Skeletal muscle tissue (tissue), 4 donors: ENCODE data around the gene CCNT1. TPM values are rescaled to one million over a fixed set of nuclear protein-coding genes. Genes with fewer than 3 reads are reported as not detected.
"Not testable (repeated sequence)": the region's sequence is repeated elsewhere in the genome, so short reads cannot be mapped to it uniquely, and the experiment has no call there.

ENCODE experiments used
- H3K27ac ChIP-seq: one replicate; pipeline ENCODE4 v1.7.0; 2013; ENCODE audit warnings: mild to moderate bottlenecking, low read depth, low read length, inconsistent platforms
- H3K27me3 ChIP-seq, 3 donors: one replicate each; pipeline ENCODE4 v1.7.0; 2013; ENCODE audit warnings: low read length in 3 of 3; ENCODE audit not compliant: control insufficient read depth in 3 of 3, insufficient read depth in 3 of 3
- H3K36me3 ChIP-seq, 3 donors: one replicate each; pipeline ENCODE4 v1.7.0; 2013; ENCODE audit warnings: low read length in 3 of 3; ENCODE audit not compliant: control insufficient read depth in 3 of 3, insufficient read depth in 3 of 3
- H3K4me1 ChIP-seq, 3 donors: one replicate each; pipeline ENCODE4 v1.7.0; 2013; ENCODE audit warnings: low read length in 3 of 3, mild to moderate bottlenecking in 3 of 3; ENCODE audit not compliant: control insufficient read depth in 3 of 3, insufficient read depth in 3 of 3
- H3K4me3 ChIP-seq, 3 donors: one replicate each; pipeline ENCODE4 v1.7.0; 2013; ENCODE audit warnings: low read length in 3 of 3
- H3K9ac ChIP-seq, 3 donors: one replicate each; pipeline ENCODE4 v1.7.0; 2013; ENCODE audit warnings: low read length in 3 of 3, mild to moderate bottlenecking in 3 of 3, moderate library complexity in 2 of 3, low read depth in 1 of 3
- H3K9me3 ChIP-seq, 3 donors: one replicate each; pipeline ENCODE4 v1.7.0; 2013; ENCODE audit warnings: low read length in 3 of 3; ENCODE audit not compliant: control insufficient read depth in 3 of 3
- total RNA-seq: library from RNA; depleted of rRNA; stranded (reverse); fragments of >200 nt; gene quantifications from one replicate; pipeline ENCODE4 v1.2.3, GENCODE V29; 2014
- donor health status: Osteomylitis.

The CCNT1 gene
- total RNA-seq, 1 donor from 2014 or later, result 27.7 TPM

DNA sequence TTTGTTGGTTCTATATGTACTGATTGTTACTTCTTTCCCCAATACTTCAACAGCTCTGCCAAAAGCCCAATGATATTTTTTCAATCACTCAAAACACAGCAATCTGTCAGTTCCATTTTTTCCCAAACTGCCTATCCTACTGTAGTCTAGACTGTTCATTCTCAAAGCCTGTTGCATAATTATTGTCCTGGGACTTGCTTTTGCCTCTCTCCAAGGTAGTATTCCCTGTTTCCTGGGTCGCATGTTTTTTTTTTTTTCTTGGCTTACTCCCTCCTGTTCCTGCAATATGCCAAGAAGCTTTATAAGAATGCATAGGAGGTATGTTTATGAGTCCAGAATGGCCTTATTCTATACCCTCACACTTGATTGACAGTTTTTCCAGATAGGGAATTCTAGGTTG is 19.9 kb upstream of the CCNT1 start:
- Histone ChIP-seq H3K27me3 (peaks cover 0 to 6% (median 6%) of the 10 kb centered on the region in 3 donors), H3K36me3 (no peaks in the 10 kb centered on the region), H3K4me1 (no peaks in the 10 kb centered on the region), H3K9me3 (no peaks in the 10 kb centered on the region), H3K27ac (no peak overlapping the region), H3K4me3 (no peak overlapping the region), H3K9ac (no peak overlapping the region)

- H3K27me3 ChIP-seq, result no peaks in the 10 kb centered on the region
- no peak overlapping the region for H3K4me3 ChIP-seq
- H3K36me3 ChIP-seq, result no peaks in the 10 kb centered on the region
- H3K4me1 ChIP-seq, result no peaks in the 10 kb centered on the region
- no peak overlapping the region for H3K27ac ChIP-seq
- H3K9me3 ChIP-seq, result no peaks in the 10 kb centered on the region
- no peak overlapping the region for H3K9ac ChIP-seq
Measured at GRCh38 chr12:48728807-48729206, 12.3 kb upstream of the CCNT1 start.

- not testable (repeated sequence) for H3K9me3 ChIP-seq, H3K4me3 ChIP-seq, H3K27me3 ChIP-seq, H3K9ac ChIP-seq, H3K27ac ChIP-seq, H3K4me1 ChIP-seq, H3K36me3 ChIP-seq
Measured at GRCh38 chr12:48720737-48721136, 4.2 kb upstream of the CCNT1 start.

- not testable (repeated sequence) for H3K36me3 ChIP-seq, H3K27me3 ChIP-seq
Measured at GRCh38 chr12:48720171-48720570, 3.7 kb upstream of the CCNT1 start.

DNA sequence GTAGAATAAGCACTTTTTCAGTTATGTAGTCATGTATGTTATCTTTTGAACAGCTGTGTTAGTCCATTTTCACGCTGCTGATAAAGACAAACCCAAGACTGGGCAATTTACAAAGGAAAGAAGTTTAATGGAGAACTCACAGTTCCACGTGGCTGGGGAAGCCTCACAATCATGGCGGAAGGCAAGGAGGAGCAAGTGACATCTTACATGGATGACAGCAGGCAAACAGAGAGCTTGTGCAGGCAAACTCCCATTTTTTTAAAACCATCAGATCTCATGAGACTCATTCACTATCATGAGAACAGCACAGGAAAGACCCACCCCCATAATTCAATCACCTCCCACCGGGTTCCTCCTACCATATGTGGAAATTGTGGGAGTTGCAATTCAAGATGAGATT is 2.5 kb upstream of the CCNT1 start:
- not testable (repeated sequence) for H3K9me3 ChIP-seq, H3K27me3 ChIP-seq, H3K36me3 ChIP-seq, H3K27ac ChIP-seq, H3K9ac ChIP-seq, H3K4me3 ChIP-seq
- H3K4me1 ChIP-seq, result peaks cover 19 to 24% (median 21%) of the 10 kb centered on the region in 3 donors

More at GRCh38 chr12:48720171-48720570, 3.7 kb upstream of the CCNT1 start:
- H3K4me3 ChIP-seq, H3K9me3 ChIP-seq, H3K27ac ChIP-seq, H3K9ac ChIP-seq: not testable (repeated sequence)
- peaks cover 8 to 14% (median 10%) of the 10 kb centered on the region in 3 donors for H3K4me1 ChIP-seq

DNA sequence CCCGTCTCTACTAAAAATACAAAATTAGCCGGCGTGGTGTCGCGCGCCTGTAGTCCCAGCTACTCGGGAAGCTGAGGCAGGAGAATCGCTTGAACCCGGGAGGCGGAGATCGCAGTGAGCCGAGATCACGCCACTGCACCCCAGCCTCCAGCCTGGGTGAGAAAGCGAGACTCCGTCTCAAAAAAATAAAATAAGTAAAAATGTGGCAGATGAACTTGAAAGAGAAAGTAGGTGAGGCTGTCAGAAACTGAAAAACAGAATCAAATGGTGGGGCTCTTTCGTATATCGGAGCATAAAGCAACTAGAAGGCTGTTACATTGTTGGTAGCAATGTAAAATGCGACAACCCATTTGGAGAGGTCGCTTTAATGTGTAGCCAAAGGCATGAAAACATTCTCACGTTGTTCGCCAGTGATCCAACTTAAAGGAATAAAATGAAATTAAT is 767 bp upstream of the CCNT1 start:
- H3K9ac ChIP-seq, result peak overlapping the region; percentile 71 to 99 (median 79)
- peak overlapping the region; percentile 90 for H3K27ac ChIP-seq
- no peaks in the 10 kb centered on the region for H3K27me3 ChIP-seq
- peaks cover 27 to 31% (median 27%) of the 10 kb centered on the region in 3 donors for H3K4me1 ChIP-seq
- H3K9me3 ChIP-seq, result no peaks in the 10 kb centered on the region
- H3K4me3 ChIP-seq, result peak overlapping the region; percentile 78 to 83 (median 80)
- peaks cover 0 to 6% (median 6%) of the 10 kb centered on the region in 3 donors for H3K36me3 ChIP-seq

DNA sequence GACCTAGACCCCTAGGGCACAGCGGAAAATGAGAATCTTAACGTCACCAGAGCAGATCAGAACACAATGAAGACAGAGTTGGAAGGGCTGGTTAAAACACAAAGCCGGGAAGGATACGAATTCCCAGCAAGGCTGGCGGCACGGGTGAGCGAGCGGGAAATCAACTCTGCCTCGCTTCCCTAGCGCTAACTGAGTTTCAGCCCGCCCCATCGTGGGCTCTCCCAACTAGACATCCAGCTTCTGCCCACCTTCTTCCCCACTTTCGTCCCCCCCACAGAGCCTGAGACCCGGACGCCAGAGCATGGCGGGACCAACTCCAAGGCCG is 377 bp downstream of the CCNT1 start:
- peak overlapping the region; percentile 91 to 99 (median 99) for H3K9ac ChIP-seq
- H3K4me3 ChIP-seq, result peak overlapping the region; percentile 83 to 99 (median 97)
- H3K9me3 ChIP-seq, result no peaks in the 10 kb centered on the region
- peak overlapping the region; percentile 90 for H3K27ac ChIP-seq
- peaks cover 27 to 31% (median 27%) of the 10 kb centered on the region in 3 donors for H3K4me1 ChIP-seq
- H3K27me3 ChIP-seq, result no peaks in the 10 kb centered on the region
- peaks cover 0 to 10% (median 9%) of the 10 kb centered on the region in 3 donors for H3K36me3 ChIP-seq

DNA sequence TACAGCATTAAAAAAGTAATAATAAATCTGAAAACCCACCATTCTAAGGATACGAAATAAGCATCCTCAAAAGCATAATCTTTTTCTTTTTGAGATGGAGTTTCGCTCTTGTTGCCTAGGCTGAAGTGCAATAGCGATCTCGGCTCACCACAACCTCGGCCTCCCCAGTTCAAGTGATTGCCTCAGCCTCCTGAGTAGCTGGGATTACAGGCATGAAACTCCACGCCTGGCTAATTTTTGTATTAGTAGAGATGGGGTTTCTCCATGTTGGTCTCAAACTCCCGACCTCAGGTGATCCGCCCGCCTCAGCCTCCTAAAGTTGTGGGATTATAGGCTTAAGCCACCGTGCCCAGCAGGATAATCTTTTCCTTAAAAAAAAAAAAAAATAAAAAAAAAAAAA is 4.3 kb downstream of the CCNT1 start:
- Histone ChIP-seq H3K36me3 (peaks cover 7 to 14% (median 9%) of the 10 kb centered on the region in 3 donors), H3K27me3 (no peaks in the 10 kb centered on the region), H3K9me3 (no peaks in the 10 kb centered on the region), H3K27ac (no peak overlapping the region), H3K4me1 (peaks cover 27 to 36% (median 27%) of the 10 kb centered on the region in 3 donors), H3K4me3 (no peak overlapping the region), H3K9ac (no peak overlapping the region)

DNA sequence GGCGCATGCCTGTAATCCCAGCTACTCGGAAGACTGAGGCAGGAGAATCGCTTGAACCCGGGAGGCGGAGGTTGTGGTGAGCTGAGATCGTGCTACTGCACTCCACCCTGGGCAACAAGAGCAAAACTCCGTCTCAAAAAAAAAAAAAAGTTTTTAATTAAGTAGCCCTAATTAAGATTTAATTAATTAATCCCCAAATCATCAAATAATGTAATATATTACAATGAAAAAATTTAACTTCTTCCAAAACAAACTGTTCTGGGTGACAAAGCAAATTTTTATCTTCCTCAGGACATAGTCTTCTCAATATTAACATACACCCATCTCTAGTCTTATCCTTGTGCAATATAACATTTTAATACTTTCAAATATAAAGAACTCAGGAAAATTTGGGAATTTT is 17.7 kb downstream of the CCNT1 start:
- H3K9ac ChIP-seq, H3K27ac ChIP-seq, H3K4me3 ChIP-seq, H3K9me3 ChIP-seq, H3K27me3 ChIP-seq, H3K4me1 ChIP-seq: not testable (repeated sequence)
- H3K36me3 ChIP-seq, result peaks cover 6 to 25% (median 22%) of the 10 kb centered on the region in 3 donors

DNA sequence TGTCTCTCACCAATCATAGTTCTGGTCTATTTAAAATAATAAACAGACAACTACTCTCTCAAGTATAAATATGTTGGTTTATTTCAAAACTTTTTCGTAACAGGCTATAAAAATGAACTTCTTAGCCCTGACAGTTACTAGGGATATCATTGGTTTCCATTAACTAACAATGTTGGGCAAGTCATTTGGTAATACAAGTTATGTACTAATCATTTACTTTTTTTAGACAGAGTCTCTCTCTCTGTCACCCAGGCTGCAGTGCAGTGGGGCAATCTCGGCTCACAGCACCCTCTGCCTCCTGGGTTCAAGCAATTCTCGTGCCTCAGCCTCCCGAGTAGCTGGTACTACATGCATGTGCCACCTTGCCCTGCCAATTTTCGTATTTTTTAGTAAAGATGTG is 19.9 kb downstream of the CCNT1 start:
- Histone ChIP-seq H3K27ac (no peak overlapping the region), H3K9me3 (no peaks in the 10 kb centered on the region), H3K9ac (no peak overlapping the region), H3K4me1 (peaks cover 7 to 12% (median 10%) of the 10 kb centered on the region in 3 donors), H3K36me3 (peaks cover 18 to 35% (median 32%) of the 10 kb centered on the region in 3 donors), H3K27me3 (no peaks in the 10 kb centered on the region), H3K4me3 (no peak overlapping the region)

DNA sequence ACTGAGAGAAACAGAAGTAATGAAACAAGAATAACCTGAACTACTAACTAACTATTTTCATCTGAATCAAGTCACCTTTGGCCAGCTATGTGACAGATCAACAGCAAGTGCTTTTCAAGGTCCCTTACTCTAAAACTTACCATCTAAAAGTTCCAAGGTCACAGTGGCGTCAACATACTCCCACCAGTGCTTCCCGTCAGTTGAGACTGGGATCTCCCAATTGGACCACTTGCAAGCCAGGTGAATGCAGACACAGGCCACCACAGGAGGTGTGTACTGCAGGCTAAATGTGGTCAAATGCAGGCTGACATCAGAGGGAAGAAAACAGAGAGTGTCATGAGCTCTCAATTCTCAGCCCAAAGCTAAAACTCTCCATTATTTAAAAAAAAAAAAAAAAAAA is 20.6 kb downstream of the CCNT1 start:
- H3K27ac ChIP-seq, result no peak overlapping the region
- peaks cover 12 to 15% (median 15%) of the 10 kb centered on the region in 3 donors for H3K4me1 ChIP-seq
- no peak overlapping the region for H3K9ac ChIP-seq
- H3K9me3 ChIP-seq, result no peaks in the 10 kb centered on the region
- peaks cover 18 to 35% (median 32%) of the 10 kb centered on the region in 3 donors for H3K36me3 ChIP-seq
- H3K27me3 ChIP-seq, result no peaks in the 10 kb centered on the region
- H3K4me3 ChIP-seq, result no peak overlapping the region
